Lower leg skin (tissue), 3 donors: ENCODE results near the gene LYVE1.

Source experiments
- POLR2A ChIP-seq, 2 donors: fragments of 450-650 bp; IDR thresholded peaks; one replicate each; pipeline ENCODE4 v1.6.1; 2016 to 2017; ENCODE audit warnings: antibody characterized with exemption in 2 of 2, mild to moderate bottlenecking in 1 of 2, moderate library complexity in 1 of 2
- TF ChIP-seq, protein P1 (sequence below), 3 donors: fragments of 450-650 bp; IDR thresholded peaks; one replicate each; pipeline ENCODE4 v1.5.1; 2016; ENCODE audit warnings: antibody characterized with exemption in 3 of 3, mild to moderate bottlenecking in 3 of 3, moderate library complexity in 2 of 3

DNA sequence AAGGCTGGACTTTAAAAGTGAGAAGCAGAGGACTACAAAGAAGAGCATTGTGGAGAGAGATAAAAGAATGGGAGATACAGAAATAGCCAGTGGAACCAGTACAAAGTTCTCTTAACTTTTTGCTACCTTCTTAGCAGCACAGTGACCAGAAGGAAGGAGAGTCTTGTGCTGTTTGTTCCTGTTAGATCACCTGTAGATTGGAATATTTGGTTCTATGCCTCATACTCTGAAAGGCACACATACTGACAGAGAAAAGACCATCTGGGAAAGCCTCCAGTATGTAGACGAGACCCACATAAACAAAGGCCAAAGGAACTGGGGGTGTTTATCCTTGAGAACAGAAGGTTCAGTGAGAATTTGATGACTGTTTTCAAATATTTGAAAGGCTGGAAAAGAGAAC, 46.2 kb downstream of the LYVE1 start:
- no peak for TF ChIP-seq POLR2A (IDR thresholded peaks at IDR 0.05)
- TF ChIP-seq, protein P1, sequence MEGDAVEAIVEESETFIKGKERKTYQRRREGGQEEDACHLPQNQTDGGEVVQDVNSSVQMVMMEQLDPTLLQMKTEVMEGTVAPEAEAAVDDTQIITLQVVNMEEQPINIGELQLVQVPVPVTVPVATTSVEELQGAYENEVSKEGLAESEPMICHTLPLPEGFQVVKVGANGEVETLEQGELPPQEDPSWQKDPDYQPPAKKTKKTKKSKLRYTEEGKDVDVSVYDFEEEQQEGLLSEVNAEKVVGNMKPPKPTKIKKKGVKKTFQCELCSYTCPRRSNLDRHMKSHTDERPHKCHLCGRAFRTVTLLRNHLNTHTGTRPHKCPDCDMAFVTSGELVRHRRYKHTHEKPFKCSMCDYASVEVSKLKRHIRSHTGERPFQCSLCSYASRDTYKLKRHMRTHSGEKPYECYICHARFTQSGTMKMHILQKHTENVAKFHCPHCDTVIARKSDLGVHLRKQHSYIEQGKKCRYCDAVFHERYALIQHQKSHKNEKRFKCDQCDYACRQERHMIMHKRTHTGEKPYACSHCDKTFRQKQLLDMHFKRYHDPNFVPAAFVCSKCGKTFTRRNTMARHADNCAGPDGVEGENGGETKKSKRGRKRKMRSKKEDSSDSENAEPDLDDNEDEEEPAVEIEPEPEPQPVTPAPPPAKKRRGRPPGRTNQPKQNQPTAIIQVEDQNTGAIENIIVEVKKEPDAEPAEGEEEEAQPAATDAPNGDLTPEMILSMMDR (IDR thresholded peaks at IDR 0.05) = no peak
